HepG2 (cell line): ENCODE results near the gene SPI1. TPM values are rescaled to one million over a fixed set of nuclear protein-coding genes. Genes with fewer than 3 reads are reported as not detected.

Experiments
- ATAC-seq: fragments of 200-7000 bp; cut with Tn5 transposase; 3 replicates; pipeline ENCODE4 v1.9.1; 2020; ENCODE audit warnings: mild to moderate bottlenecking, moderate library complexity
- BruUV-seq: library from RNA; stranded (reverse); fragments of 400-500 nt; replicated peaks from 2 replicates; lab custom pipeline; 2021; lab: Mats Ljungman, UMichigan
- CTCF ChIA-PET: fragments of 300-600 bp; formaldehyde crosslinking; extraction: SDS; loops from one replicate; lab custom pipeline; 2021; ENCODE audit warnings: low total read pairs, inconsistent platforms, low intra/inter-chr PET ratio; lab: Yijun Ruan, JAX
- POLR2A ChIA-PET: fragments of 350-600 bp; sonication (Branson Sonifier 250); formaldehyde crosslinking; loops from one replicate; lab custom pipeline; 2020; ENCODE audit warnings: antibody characterized with exemption, inconsistent platforms; lab: Yijun Ruan, JAX
- DNase-seq: peaks from one replicate; pipeline ENCODE4 v3.0.0-alpha.2; 2015; ENCODE audit warnings: low spot score
- FAIRE-seq: peaks from 3 replicates; lab custom pipeline; 2011; peaks lifted over from hg19 to GRCh38; lab: Jason Lieb, UNC
- H2AFZ ChIP-seq: one replicate; pipeline ENCODE4 v1.6.1; 2011; ENCODE audit warnings: low read length, inconsistent platforms
- H3K27ac ChIP-seq: fragments of 300-600 bp; 3 replicates; pipeline ENCODE4 v1.8.0; 2011; ENCODE audit warnings: mixed run types, mild to moderate bottlenecking, mixed read lengths, low read length, inconsistent platforms; ENCODE audit not compliant: insufficient read depth; ENCODE audit errors: extremely low read length
- H3K27me3 ChIP-seq, 2 experiments: fragments of 200-600 bp in 1 of 2; 2 replicates in 1 of 2; 3 replicates in 1 of 2; pipeline versions ENCODE4 v1.6.0 to v1.8.0; 2011; ENCODE audit warnings: low read length in 2 of 2, mild to moderate bottlenecking in 2 of 2, moderate library complexity in 2 of 2, inconsistent platforms in 1 of 2; ENCODE audit not compliant: insufficient read depth in 2 of 2, control insufficient read depth in 1 of 2
- H3K36me3 ChIP-seq, 2 experiments: fragments of 200-600 bp in 1 of 2; replicated peaks in 1 of 2; 2 replicates in 1 of 2; 3 replicates in 1 of 2; pipeline versions ENCODE4 v1.5.1 to v1.8.0; 2011; ENCODE audit warnings: low read length in 2 of 2, inconsistent platforms in 1 of 2; ENCODE audit not compliant: insufficient read depth in 2 of 2, control insufficient read depth in 1 of 2
- H3K4me1 ChIP-seq: 2 replicates; pipeline ENCODE4 v1.5.1; 2012; ENCODE audit warnings: low read length, inconsistent platforms; ENCODE audit not compliant: insufficient read depth
- H3K4me2 ChIP-seq: 2 replicates; pipeline ENCODE4 v1.6.0; 2011; ENCODE audit warnings: low read depth, low read length, inconsistent platforms
- H3K4me3 ChIP-seq, 3 experiments: fragments of 200-600 bp in 1 of 3; sonication (generic), shearing (Covaris generic) in 1 of 3; replicated peaks in 1 of 3; 2 replicates each; pipeline ENCODE4 v1.5.1; 2011 to 2016; ENCODE audit warnings: low read length in 3 of 3, inconsistent platforms in 2 of 3, low read depth in 2 of 3, mild to moderate bottlenecking in 2 of 3, control low read depth in 1 of 3, mixed read lengths in 1 of 3; ENCODE audit not compliant: insufficient read depth in 1 of 3
- H3K79me2 ChIP-seq: one replicate; pipeline ENCODE4 v1.6.1; 2011; ENCODE audit warnings: low read length, inconsistent platforms; ENCODE audit not compliant: insufficient read depth
- H3K9ac ChIP-seq: 2 replicates; pipeline ENCODE4 v1.6.0; 2011; ENCODE audit warnings: mild to moderate bottlenecking, low read depth, low read length, inconsistent platforms; ENCODE audit not compliant: insufficient read depth
- H3K9me3 ChIP-seq: 2 replicates; pipeline ENCODE4 v1.5.1; 2012; ENCODE audit warnings: mild to moderate bottlenecking, low read length
- H4K20me1 ChIP-seq: 2 replicates; pipeline ENCODE4 v1.6.0; 2011; ENCODE audit warnings: inconsistent platforms, mild to moderate bottlenecking, low read length, moderate library complexity; ENCODE audit not compliant: insufficient read depth
- ELF1 ChIP-seq: sonication (generic); formaldehyde crosslinking; IDR thresholded peaks from 2 replicates; pipeline ENCODE4 v1.4.0; 2020; ENCODE audit warnings: missing genetic modification reagents
- HMG20B ChIP-seq: conservative IDR thresholded peaks from 2 replicates; pipeline ENCODE4 v1.6.1; 2016; ENCODE audit warnings: missing genetic modification reagents, missing compliant biosample characterization
- HNF1B ChIP-seq: sonication (generic); formaldehyde crosslinking; IDR thresholded peaks from 2 replicates; pipeline ENCODE4 v1.5.1; 2020; ENCODE audit warnings: mild to moderate bottlenecking, moderate library complexity, missing genetic modification reagents
- IRX3 ChIP-seq: sonication (generic); formaldehyde crosslinking; IDR thresholded peaks from 2 replicates; pipeline ENCODE4 v1.8.1; 2023; ENCODE audit warnings: mild to moderate bottlenecking, low read depth, missing genetic modification reagents, borderline replicate concordance
- KDM5B ChIP-seq: sonication (generic); formaldehyde crosslinking; IDR thresholded peaks from 2 replicates; pipeline ENCODE4 v1.4.0; 2020; ENCODE audit warnings: missing genetic modification reagents, mild to moderate bottlenecking, borderline replicate concordance
- RBAK ChIP-seq: sonication (generic); formaldehyde crosslinking; IDR thresholded peaks from 2 replicates; pipeline ENCODE4 v1.5.1; 2020; ENCODE audit warnings: mild to moderate bottlenecking, missing genetic modification reagents
- RBM39 ChIP-seq: fragments of 200-400 bp; formaldehyde crosslinking; IDR thresholded peaks from one replicate; pipeline ENCODE4 v1.6.1; 2018; ENCODE audit warnings: antibody characterized with exemption, mild to moderate bottlenecking, low read depth, low read length; ENCODE audit not compliant: poor library complexity, severe bottlenecking
- SIN3B ChIP-seq: fragments of 150-350 bp; IDR thresholded peaks from 2 replicates; pipeline ENCODE4 v1.6.1; 2014; ENCODE audit warnings: low read length
- STAG1 ChIP-seq: sonication (generic); formaldehyde crosslinking; IDR thresholded peaks from 2 replicates; pipeline ENCODE4 v1.4.0; 2020; ENCODE audit warnings: missing genetic modification reagents
- ZFP91 ChIP-seq: sonication (generic); formaldehyde crosslinking; IDR thresholded peaks from 2 replicates; pipeline ENCODE4 v1.9.0; 2022; ENCODE audit warnings: missing genetic modification reagents, mild to moderate bottlenecking, borderline replicate concordance
- ZNF235 ChIP-seq: sonication (generic); formaldehyde crosslinking; IDR thresholded peaks from 2 replicates; pipeline ENCODE4 v1.8.1; 2023; ENCODE audit warnings: mild to moderate bottlenecking, missing genetic modification reagents, borderline replicate concordance
- ZNF577 ChIP-seq: sonication (generic); formaldehyde crosslinking; IDR thresholded peaks from 2 replicates; pipeline ENCODE4 v1.4.0; 2020; ENCODE audit warnings: mild to moderate bottlenecking, low read depth, missing genetic modification reagents, borderline replicate concordance
- ZNF629 ChIP-seq: sonication (generic); formaldehyde crosslinking; conservative IDR thresholded peaks from 2 replicates; pipeline ENCODE4 v1.5.0; 2020; ENCODE audit warnings: missing genetic modification reagents
- WGBS: methylation state at CpG from one replicate; pipeline ENCODE4 v1.1.6; 2017; ENCODE audit warnings: low lambda C conversion rate; 5-methylcytosine and 5-hydroxymethylcytosine counted together
- in situ Hi-C: cut with HindIII; loops from 2 replicates; pipeline ENCODE4 v1.10.0; 2017; ENCODE audit warnings: low pct_unique_long_range_greater_than_20kb; ENCODE audit not compliant: extremely low pct_ligation_motif_present
- intact Hi-C: fragments of 100-400 bp; cut with micrococcal nuclease; formaldehyde crosslinking; loops from one replicate; pipeline ENCODE4 v1.10.0; 2022; ENCODE audit not compliant: unreplicated experiment
- polyA plus RNA-seq, 8 experiments: library from polyadenylated mRNA; depleted of rRNA in 3 of 8; stranded (reverse) in 7 of 8; unstranded in 1 of 8; fragments of >200 nt; fragmentation: Illumina TruSeq in 4 of 8; extraction: Trizol in 4 of 8; gene quantifications; 2 replicates each; pipeline versions ENCODE4 v1.2.1 to v1.2.3, GENCODE V29; 2011 to 2016; ENCODE audit warnings: low read depth in 4 of 8, missing spikeins in 1 of 8, mixed read lengths in 1 of 8; ENCODE audit not compliant: insufficient read depth in 1 of 8
- total RNA-seq, 5 experiments: library from RNA; depleted of rRNA; stranded (reverse); fragments of >200 nt; fragmentation: Illumina TruSeq; extraction: Trizol; gene quantifications; 2 replicates each; pipeline ENCODE4 v1.2.3, GENCODE V29; 2016; ENCODE audit warnings: low read depth in 1 of 5
- TF ChIP-seq, protein P1 (sequence below): IDR thresholded peaks from 2 replicates; pipeline ENCODE4 v1.6.1; 2016; ENCODE audit warnings: control low read depth
- TF ChIP-seq, protein P2 (sequence below): sonication (generic); formaldehyde crosslinking; IDR thresholded peaks from 2 replicates; pipeline ENCODE4 v1.9.0; 2021; ENCODE audit warnings: missing genetic modification reagents, borderline replicate concordance

SPI1 gene
- total and polyA plus RNA-seq, 2 of the 13 experiments (the other 11 are each of a cell fraction or from before 2014, with no cell fraction given) = not detected

GRCh38 chr11:47373876-47374719, 4.2 kb downstream of the SPI1 start (continued):
- TF ChIP-seq ZNF629 (CRISPR knock-in tag) (no peak), HNF1B (0 out of 2 replicates have a peak, but pooled peaks have one; percentile 19), STAG1 (CRISPR knock-in tag) (peak; percentile 80), SIN3B (no peak), RBM39 (peak; percentile 60)

DNA sequence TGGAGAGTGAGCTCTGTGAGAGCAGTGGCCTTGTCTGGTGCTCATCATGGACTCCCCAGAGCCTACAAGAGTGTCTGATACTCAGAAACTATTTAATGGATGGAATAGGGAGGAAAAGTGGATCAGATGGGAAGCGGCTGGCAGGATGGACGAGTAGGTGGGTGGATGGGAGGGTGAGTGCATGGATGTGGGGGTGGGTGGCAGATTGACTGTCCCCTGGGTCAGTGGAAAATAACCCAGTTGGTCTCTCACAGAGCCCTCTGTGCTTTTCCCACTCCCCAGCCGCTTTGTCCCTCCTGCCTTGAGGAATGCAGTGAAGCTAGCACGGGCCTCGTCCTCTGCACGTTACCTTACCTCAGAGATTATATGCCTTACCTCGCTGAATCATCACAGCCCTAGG, 5.9 kb downstream of the SPI1 start:
- DNase-seq (no peak), ATAC-seq (no peak), FAIRE-seq (no peak)
- Histone ChIP-seq H3K9me3 (no peaks in the 10 kb centered on the region), H3K9ac (no peak overlapping the region), H3K36me3 (no peaks in the 10 kb centered on the region), H4K20me1 (no peaks in the 10 kb centered on the region), H3K79me2 (no peaks in the 10 kb centered on the region), H3K27me3 (peaks cover 2% of the 10 kb centered on the region in 2 experiments; a peak in 1 of 5 replicates), H3K27ac (no peak overlapping the region), H3K4me2 (no peak overlapping the region), H3K4me1 (peaks cover 8% of the 10 kb centered on the region; the same call in 1 of the 2 replicates), H2AFZ (no peak overlapping the region), H3K4me3 (no peak overlapping the region)
- intact Hi-C loops (loop anchor here (5.0 kb wide), 1 partner anchor 480 kb away; no protein-coding TSS in a partner anchor), in situ Hi-C loops (loop anchor here (5.0 to 10.0 kb wide), 2 partner anchors 35 to 82 kb away; partner anchors contain the start of gene SLC39A13)
- ChIA-PET POLR2A (no interaction called here), CTCF (interaction anchor here (3.0 kb wide), 1 partner anchor 35 kb away, joined by 35 read pairs; the partner anchor contains the start of gene SLC39A13)
- no TSS peak for BruUV-seq
- WGBS = 23% methylated on average over 7 of the region's 7 CpGs
- TF ChIP-seq ZNF235 (CRISPR knock-in tag) = no peak
- TF ChIP-seq, protein P1, sequence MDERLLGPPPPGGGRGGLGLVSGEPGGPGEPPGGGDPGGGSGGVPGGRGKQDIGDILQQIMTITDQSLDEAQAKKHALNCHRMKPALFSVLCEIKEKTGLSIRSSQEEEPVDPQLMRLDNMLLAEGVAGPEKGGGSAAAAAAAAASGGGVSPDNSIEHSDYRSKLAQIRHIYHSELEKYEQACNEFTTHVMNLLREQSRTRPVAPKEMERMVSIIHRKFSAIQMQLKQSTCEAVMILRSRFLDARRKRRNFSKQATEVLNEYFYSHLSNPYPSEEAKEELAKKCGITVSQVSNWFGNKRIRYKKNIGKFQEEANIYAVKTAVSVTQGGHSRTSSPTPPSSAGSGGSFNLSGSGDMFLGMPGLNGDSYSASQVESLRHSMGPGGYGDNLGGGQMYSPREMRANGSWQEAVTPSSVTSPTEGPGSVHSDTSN (CRISPR knock-in tag) = no peak
- TF ChIP-seq IRX3 (CRISPR knock-in tag) = no peak
- no peak for TF ChIP-seq HMG20B (CRISPR knock-in tag)
- no peak for TF ChIP-seq ZNF577
- TF ChIP-seq ELF1 (CRISPR knock-in tag) = no peak
- no peak for TF ChIP-seq RBAK (CRISPR knock-in tag)
- no peak for TF ChIP-seq ZFP91 (CRISPR knock-in tag)
- TF ChIP-seq, protein P2, sequence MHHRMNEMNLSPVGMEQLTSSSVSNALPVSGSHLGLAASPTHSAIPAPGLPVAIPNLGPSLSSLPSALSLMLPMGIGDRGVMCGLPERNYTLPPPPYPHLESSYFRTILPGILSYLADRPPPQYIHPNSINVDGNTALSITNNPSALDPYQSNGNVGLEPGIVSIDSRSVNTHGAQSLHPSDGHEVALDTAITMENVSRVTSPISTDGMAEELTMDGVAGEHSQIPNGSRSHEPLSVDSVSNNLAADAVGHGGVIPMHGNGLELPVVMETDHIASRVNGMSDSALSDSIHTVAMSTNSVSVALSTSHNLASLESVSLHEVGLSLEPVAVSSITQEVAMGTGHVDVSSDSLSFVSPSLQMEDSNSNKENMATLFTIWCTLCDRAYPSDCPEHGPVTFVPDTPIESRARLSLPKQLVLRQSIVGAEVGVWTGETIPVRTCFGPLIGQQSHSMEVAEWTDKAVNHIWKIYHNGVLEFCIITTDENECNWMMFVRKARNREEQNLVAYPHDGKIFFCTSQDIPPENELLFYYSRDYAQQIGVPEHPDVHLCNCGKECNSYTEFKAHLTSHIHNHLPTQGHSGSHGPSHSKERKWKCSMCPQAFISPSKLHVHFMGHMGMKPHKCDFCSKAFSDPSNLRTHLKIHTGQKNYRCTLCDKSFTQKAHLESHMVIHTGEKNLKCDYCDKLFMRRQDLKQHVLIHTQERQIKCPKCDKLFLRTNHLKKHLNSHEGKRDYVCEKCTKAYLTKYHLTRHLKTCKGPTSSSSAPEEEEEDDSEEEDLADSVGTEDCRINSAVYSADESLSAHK (CRISPR knock-in tag) = no peak
- TF ChIP-seq KDM5B (CRISPR knock-in tag) = no peak
